NOMO-1 (cell line): ENCODE results near the gene CNOT1.

Source experiments
- DNase-seq, 2 experiments: peaks; one replicate each; lab custom pipeline; 2025; ENCODE audit not compliant: unreplicated experiment in 2 of 2; lab: John Stamatoyannopoulos, UW

Gene CNOT1

DNA sequence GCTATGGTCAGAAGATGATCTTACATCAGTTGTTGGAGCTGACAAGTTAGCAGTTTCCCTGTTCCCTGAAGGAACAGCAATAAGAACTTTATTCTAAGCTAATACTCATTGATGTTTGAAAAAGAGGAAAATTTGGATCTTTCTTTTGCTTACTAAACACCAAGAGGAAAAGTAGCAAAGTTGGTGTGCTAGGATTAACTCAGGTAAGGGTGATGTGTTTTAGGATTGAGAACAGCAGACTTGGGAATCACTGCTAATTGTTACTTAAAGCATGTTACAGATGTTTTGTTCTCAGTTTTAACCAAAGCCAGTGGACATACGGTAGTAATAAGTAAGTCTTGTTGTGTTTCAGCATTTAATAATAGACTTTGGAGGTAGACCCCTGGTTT, 110.7 kb downstream of the CNOT1 start:
- DNase-seq = no peak

DNA sequence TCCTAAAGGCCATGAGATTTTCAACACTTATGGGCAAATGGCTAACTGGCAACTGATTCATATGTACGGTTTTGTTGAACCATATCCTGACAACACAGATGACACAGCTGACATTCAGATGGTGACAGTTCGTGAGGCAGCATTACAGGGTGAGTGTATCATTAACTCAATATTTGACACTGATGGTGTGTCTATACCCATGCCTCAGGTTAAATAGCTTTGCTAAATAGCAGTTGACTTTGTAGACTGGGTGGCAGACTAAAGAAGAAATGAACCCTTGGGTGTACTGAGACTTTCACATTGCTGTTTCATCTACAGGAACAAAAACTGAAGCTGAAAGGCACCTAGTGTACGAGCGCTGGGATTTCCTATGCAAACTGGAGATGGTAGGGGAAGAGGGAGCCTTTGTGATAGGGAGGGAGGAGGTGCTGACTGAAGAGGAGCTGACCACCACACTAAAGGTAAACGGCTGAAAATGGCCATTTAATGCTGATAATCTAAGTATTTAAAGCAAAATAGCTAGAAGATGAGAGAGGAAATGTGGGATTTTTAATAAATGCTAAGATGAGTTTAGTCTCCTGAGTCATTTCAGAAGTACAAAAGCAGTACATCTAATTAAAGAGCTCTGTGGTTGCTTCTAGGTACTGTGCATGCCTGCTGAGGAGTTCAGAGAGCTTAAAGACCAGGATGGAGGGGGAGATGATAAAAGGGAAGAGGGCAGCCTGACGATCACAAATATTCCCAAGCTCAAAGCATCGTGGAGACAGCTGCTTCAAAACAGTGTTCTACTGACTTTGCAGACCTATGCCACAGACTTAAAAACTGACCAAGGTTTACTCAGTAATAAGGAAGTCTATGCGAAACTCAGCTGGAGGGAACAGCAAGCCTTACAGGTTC, 111.3 kb downstream of the CNOT1 start:
- no peak for DNase-seq

DNA sequence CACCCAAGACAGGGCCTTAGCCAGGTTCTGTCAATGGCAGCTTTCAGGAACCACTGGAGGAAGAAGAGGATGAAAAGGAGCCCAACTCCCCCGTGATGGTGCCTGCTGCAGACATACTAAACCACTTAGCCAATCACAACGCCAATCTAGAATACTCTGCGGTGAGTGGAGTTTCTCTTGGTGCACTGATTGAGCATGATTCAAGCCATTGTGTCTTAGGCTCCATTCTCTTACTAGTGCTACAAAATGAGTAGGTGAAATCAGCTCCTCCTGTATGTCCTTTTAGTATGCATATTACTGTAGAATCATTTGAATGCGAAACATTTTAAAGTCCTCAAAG, 112.9 kb downstream of the CNOT1 start:
- DNase-seq = no peak

DNA sequence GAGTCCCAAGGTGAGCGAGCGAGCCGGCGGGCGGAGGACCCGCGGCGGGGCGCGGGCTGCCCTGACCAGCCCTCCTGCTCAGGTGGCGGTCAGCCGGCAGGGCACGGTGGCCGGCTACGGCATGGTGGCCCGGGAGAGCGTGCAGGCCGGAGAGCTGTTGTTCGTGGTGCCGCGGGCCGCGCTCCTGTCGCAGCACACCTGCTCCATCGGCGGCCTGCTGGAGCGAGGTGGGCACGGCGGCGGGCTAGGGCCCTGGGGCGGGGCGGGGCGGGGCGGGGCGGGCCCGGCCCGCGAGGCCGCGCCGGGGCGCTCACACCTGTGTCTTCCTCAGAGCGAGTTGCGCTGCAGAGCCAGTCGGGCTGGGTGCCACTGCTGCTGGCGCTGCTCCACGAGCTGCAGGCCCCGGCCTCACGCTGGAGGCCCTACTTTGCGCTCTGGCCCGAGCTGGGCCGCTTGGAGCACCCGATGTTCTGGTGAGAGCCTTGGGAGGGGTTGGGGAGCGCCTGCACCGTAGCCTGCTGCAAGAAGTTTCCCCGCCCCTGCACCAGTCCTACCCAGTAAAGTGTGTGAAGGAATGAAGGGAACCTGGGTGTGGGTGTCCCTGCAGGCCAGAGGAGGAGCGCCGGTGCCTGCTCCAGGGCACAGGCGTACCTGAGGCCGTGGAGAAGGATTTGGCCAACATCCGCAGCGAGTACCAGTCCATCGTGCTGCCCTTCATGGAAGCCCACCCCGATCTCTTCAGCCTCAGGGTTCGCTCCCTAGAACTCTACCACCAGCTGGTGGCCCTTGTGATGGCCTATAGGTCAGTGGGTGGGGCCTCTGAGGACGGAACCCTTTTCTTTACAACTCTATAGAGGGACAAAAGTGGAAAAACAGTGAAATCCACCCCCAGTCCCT, 113.5 kb downstream of the CNOT1 start:
- peak in 1 of 2 experiments; percentile 37 for DNase-seq

DNA sequence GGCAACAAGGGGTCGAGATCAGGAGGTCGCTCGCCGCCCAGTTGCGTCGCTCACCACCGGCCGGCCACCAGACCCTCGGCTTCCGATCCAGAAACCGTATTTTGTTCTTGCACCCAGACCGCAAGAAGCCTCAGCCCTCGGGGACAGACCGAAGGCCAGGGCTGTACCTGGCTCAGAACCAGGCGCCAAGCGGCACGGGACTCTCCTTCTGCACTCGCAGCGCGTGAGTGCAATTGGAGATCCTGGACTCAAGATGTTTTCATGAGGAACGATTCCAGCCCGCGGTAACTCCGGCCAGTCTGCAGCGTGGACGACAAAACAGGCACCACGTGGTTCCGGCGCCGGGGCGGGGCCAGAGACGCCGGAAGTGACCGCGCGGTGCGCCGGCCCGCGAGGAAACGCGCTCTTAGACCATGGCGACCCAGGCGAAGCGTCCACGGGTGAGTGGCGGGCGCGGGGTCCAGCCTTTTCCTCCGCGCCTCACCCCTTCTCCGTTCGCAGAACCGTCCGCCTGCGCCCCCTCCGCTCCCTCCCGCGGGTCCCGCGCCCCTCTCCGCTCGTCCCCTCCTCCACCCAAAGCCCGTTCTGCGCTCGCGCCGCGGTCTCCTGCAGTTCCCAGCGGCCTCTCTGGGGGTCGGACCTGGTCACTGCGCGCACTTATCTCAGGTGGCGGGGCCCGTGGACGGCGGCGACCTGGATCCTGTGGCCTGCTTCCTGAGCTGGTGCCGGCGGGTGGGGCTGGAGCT, 114.3 kb downstream of the CNOT1 start, which contains the start of gene SETD6:
SETD6 (plus strand) TSS at position 393 of the 746 bp plus-strand sequence; CDS start at position 414, 21 bp downstream.
- DNase-seq = peak; percentile 72 to 83

DNA sequence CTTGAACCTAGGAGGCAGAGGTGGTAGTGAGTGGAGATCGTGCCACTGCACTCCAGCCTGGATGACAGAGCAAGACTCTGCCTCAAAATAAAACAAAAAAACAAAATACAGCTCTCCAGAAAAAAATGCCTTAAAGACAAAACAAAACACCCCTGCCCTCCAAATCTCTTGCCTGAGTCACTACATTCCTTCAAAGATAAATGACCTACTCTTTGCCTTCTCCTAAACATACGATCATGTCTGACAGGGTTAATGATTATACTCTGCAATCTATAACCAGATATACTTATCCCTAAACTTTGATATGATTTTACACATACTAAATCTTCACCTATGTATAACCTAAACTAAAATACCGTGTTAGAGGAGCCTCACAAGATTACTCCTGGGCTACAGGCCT, 115.8 kb downstream of the CNOT1 start:
- no peak for DNase-seq

DNA sequence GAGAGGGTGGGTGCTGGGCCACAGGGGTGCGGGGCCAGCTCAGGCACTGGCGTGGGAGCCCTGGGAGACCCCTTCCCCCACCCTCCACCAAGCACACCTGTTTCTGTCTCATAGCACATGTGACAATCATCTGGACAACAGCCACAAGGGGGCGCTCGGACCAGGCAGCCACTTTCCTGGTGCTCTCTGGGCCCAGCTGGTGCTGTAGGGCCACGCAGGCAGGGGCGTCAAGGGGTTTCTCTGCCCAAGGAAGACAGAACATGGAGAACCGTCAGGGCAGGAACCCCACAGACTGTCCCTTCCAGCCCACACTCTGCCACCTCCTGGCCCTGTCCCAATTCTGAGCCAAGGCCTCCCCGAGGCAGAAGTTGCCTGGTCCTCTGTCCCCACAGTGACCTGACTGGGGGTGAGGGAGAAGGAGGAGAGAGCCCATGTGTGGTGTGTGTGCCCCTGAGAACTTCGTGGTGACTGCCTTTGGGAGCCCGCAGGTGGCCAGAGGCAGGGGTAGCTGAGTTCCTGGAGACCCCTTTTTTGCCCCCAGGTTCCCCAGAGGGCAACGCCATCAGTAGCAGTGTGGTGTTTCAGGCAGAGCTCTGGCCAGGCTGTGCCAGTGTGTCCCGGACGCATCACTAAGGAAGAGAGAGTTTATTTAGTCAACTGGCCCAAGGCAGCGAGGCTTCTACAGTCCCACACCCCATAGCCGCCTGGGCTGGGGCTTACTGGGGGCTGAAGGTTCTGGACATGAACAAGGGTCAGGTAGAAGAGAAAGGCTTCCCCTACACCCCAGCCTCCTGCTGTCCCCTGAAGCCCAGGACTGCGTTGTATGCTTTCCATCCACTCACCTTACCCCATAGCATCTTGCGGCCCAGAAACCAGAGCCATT, 117.5 kb downstream of the CNOT1 start:
- peak; percentile 53 to 61 for DNase-seq

DNA sequence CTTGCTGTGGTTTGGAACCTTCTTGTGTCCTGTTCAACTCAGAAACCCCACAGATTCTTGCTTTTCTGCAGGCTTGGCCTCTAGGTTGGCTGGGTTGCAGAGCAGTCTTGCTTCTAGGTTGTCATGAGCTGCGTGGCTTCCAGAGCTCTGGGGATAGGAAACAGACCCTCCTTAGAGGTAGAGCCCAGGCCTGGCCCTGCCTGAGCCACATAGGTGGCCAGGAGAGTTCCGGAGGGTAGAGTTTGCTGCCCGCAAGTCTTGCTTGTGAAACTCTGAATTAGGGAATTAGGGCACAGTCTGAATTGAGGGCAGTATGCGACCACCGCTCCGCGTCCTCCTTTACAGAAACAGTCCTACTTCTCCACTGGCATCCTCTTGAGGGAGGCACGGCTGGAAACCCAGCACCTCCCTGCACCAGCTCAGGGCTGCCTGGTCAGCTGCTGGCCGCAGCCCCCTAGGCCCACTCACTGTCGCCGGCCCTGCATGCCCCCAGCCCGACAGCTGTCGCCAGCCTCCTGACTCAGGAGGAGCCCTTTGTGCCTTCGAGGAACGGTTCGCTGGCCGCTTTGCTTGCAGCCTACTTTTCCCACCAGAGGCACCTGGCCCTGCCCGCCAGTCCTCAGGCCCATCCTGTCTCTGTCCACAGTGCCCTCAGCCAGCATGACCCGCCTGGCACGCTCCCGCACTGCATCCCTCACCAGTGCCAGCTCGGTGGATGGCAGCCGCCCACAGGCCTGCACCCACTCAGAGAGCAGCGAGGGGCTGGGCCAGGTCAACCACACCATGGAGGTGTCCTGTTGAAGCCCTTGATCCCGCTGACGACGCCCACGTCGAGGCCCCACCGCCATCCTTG, 118.6 kb downstream of the CNOT1 start:
- no peak for DNase-seq

DNA sequence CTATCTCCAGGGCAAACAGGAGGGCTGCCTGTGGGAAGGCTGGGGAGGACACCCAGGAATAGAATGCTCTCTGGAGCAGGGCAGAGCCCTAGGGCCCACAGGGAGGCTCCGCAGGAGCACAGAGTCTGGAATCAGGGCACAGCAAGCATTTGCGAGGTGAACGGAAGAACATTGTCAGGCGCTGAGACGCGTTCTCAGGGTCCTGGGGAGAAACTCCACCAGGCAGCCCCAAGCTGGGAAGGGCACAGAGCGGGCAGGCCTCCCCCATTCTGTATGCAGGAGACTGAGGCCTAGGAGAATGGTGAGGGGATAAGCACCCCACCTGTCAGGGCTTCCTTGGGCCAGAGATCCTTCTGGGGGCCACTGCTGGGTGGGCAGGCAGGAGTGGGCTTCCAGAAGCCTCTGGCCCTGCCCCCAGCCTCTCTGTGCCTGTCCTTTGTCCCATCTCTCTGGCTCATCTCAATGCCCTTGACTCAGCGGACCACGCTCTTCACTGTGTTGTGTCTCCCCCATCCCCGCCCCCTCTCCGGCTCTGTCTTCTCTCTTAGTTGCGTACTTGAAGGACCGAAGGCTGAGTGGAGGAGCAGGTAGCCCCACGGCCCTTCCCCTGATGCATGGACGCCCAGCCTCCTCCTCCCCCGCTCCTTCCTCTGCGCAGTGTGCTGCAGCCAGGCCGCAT, 119.4 kb downstream of the CNOT1 start:
- no peak for DNase-seq

DNA sequence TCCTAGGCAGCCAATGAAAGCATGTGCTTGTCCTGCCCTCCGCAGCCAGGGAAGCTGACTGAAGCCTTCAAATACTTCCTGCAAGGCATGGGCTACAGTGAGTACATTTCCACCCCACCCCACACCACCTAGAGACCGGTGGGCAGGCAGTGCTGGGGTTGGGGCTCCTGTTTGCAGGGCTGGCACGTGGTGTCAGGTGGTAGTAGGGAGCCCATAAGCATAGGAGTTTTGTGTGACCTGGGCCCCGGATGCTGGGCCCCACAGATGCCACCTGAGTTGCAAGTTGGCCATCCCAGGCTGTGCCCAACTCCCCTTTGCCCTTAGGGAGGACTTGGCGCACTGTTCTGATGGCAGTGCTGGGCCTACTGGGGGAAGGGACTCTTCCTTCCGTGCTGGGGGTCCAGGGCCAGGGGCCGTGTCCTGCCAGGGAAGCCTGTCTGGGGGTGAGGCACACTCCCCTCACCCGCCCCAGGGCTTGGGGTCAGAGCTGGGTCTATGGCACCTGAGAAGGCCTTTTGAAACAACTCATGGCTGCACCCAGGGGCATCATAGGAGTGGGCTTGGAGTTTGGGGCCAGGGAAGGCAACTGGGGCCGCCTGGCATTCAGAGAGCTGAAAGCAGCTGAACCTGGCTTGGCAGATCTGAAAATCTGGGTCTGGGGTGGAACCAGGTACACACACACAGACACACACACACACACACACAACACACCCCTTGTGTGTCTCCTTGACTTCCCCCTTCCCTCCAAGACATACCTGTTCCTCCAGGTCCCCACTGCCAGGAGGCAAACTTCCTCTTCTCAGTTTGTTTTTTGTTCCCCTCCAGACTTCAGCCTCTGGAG, 120.2 kb downstream of the CNOT1 start:
- DNase-seq = no peak

DNA sequence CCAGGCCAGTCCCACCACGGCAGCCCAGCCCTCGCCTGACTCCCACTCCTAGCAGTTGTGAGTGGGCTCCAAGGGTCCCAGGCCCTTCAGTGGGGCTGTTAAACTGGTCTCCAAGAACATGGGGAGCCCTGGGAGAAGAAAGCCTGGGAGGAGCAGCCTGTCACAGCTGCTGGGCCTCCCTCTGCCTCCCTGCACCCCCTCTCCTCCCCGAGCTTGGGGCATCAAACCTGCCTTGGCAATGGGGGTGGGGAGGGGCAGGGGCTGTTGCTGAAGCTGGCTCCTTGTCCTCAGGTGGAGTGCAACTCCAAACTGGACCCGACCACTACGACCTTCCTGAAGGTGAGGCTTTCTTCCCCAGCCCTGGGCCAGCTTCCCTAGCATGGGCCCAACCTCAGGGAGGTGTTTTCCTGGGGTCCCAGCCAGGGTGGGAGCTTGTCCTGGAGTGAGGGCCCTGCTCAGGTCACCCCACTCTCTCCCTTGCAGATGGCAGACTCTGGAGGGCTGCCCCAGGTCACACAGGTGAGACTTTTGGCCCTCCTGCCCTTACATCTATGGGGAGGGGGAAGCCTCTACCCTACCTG, 120.9 kb downstream of the CNOT1 start:
- DNase-seq = no peak

DNA sequence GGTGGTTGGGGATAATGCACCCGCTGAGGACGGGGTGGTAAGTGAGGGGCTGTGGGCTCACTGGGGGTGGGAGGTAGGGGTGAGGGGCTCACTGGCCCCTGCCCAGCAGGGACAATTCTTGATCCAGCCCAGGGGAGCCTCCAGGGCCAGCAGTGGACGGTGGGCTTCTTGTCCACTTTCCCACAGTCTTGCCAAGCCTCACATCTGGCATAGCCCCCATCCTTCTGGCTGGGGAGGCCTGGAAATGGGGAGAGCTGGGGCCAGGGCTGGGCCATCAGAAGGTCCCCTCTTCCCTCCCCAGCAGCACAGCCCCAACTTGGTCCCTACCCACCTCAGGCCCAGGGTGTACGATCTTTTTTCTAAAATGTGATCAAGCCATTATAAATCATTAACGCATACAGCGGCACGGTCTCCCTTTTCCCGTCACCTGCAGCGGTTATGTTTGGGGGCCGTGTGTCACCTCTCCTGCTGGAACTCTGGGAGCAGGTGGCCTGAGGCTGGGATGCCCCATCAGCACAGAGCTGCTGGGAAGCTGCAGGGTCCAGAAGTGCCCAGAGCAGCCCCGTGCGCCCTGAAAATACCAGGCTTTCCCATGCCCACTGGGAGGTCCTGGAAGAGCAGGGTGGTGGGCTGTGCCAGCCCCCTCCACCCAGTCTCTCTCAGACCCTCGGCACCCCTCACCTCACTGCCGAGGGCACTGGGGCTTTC, 121.5 kb downstream of the CNOT1 start:
- no peak for DNase-seq

DNA sequence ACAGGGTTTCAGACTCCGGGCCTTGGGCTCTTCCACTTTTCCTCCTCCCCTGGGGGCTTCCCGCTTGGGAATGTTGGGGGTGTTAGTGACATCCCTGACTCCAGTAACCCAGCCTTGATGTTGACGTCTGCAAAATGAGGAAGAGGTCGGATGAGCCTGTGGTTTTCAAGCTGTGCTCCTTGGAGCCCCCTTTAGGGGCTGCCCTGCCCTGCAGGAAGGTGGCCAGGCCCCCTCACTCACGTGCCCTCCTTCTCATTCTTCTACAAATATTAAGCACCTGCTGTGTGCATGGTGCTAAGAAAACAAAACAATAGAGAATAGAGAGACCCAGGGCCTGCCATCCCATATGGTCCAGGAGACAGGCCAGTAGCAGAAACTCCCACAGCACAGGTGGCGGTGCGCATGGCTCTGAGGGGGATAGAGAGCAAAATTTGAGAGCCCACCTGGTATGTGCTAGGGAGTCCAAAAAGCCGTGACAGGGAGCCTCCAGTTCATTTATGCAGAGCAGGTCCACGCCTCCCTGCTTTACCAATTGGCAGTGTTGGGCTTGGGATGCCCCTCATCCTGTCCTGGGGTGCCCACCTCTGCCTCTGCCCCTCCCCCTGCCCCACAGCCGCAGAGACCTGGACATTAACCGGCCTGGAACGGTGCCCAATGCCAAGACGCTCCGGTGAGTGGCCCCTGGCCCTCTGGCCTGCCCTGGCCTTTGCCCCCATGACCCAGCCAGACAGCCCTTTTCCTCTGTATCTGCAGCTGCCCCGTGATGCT, 122.2 kb downstream of the CNOT1 start:
- no peak for DNase-seq

DNA sequence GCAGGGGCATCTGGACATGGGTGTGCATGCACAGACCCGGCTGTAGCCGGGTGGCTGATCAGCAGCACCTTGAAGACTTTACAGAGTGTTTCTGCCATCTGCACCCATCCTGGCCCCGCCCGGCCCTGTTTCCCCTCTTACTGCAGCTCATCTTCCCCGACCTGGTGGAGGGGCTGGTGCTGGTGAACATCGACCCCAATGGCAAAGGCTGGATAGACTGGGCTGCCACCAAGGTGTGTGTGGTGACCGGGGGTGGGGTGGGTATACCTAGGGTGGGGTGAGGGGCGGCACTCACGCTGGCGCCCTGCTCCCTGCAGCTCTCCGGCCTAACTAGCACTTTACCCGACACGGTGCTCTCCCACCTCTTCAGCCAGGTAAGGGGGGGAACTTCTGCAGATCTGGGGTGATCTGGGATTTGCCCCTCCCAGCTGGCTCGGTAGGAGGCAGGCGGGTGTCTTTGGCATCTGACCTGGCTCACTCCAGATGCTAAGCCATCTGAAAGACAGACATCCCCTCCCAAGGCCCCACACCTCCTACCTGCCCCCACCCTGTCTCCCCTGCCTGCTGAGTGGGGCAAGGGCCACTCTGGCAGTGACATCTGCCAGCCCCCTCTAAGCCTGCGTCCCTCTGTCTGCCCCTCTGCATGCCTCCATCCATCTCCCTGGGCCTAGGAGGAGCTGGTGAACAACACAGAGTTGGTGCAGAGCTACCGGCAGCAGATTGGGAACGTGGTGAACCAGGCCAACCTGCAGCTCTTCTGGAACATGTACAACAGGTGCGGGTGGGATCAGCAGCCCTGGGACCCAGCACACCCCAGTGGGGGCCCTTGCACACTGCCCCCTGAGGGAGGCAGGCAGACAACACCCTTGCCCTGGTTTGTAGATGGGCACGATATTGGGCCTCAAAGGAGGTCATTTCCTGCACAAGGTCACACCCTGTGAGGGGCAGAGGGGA, 123.1 kb downstream of the CNOT1 start:
- DNase-seq = no peak
